Caco-2 (cell line): ENCODE measurements around the gene MBOAT2. TPM values are rescaled to one million over a fixed set of nuclear protein-coding genes. Genes with fewer than 3 reads are reported as not detected.

Experiments used
- BruUV-seq: library from RNA; stranded (reverse); fragments of 400-500 nt; replicated peaks from 2 replicates; lab custom pipeline; 2021; lab: Mats Ljungman, UMichigan
- CTCF ChIA-PET: fragments of 300-600 bp; sonication (Branson Sonifier 250); formaldehyde crosslinking; loops from one replicate; lab custom pipeline; 2022; ENCODE audit warnings: antibody characterized with exemption; lab: Charles Lee
- POLR2A ChIA-PET: fragments of 300-600 bp; sonication (Branson Sonifier 250); formaldehyde crosslinking; loops from one replicate; lab custom pipeline; 2022; ENCODE audit warnings: antibody characterized with exemption; lab: Charles Lee
- DNase-seq, 2 experiments: peaks; one replicate each; pipeline versions ENCODE4 v3.0.0 to v3.0.0-alpha.2; 2020 to 2022
- H3K27me3 ChIP-seq: replicated peaks from 2 replicates; pipeline ENCODE4 v1.6.0; 2011; ENCODE audit warnings: low read length; ENCODE audit not compliant: control insufficient read depth, insufficient read depth
- H3K36me3 ChIP-seq: 2 replicates; pipeline ENCODE4 v1.5.1; 2011; ENCODE audit warnings: low read length; ENCODE audit not compliant: control insufficient read depth, insufficient read depth
- H3K4me1 ChIP-seq: fragments of 250-450 bp; sonication (Bioruptor Pico); 2 replicates; pipeline ENCODE4 v1.5.1; 2020; ENCODE audit warnings: mild to moderate bottlenecking
- H3K4me3 ChIP-seq: 2 replicates; pipeline ENCODE4 v1.5.1; 2011; ENCODE audit warnings: low read depth, mild to moderate bottlenecking, control low read depth, low read length
- H3K9me3 ChIP-seq: fragments of 250-450 bp; sonication (Bioruptor Pico); 2 replicates; pipeline ENCODE4 v1.5.1; 2020; ENCODE audit warnings: mild to moderate bottlenecking, moderate library complexity
- H3K27ac Mint-ChIP-seq: one replicate; pipeline ENCODE4 v1.8.0; 2022; ENCODE audit warnings: mixed read lengths; ENCODE audit not compliant: unreplicated experiment
- H3K27me3 Mint-ChIP-seq: one replicate; pipeline ENCODE4 v1.8.0; 2022; ENCODE audit warnings: mixed read lengths; ENCODE audit not compliant: insufficient read depth, unreplicated experiment
- H3K36me3 Mint-ChIP-seq: one replicate; pipeline ENCODE4 v1.8.0; 2022; ENCODE audit warnings: mild to moderate bottlenecking, mixed read lengths; ENCODE audit not compliant: insufficient read depth, unreplicated experiment
- H3K4me1 Mint-ChIP-seq: one replicate; pipeline ENCODE4 v1.8.0; 2022; ENCODE audit warnings: low read depth, mixed read lengths; ENCODE audit not compliant: unreplicated experiment
- H3K4me3 Mint-ChIP-seq: one replicate; pipeline ENCODE4 v1.8.0; 2022; ENCODE audit warnings: mild to moderate bottlenecking, moderate library complexity, mixed read lengths; ENCODE audit not compliant: unreplicated experiment
- H3K9me3 Mint-ChIP-seq: one replicate; pipeline ENCODE4 v1.8.0; 2022; ENCODE audit warnings: mixed read lengths; ENCODE audit not compliant: unreplicated experiment
- intact Hi-C: fragments of 100-400 bp; cut with micrococcal nuclease; formaldehyde crosslinking; loops from one replicate; pipeline ENCODE4 v1.10.0; 2022; ENCODE audit not compliant: unreplicated experiment
- total RNA-seq: library from RNA; stranded (reverse); gene quantifications from 2 replicates; pipeline ENCODE4 v1.2.3, GENCODE V29; 2022
- TF ChIP-seq, protein P1 (sequence below), 2 experiments: fragments of 200-600 bp in 1 of 2; IDR thresholded peaks; 1 replicate in 1 of 2; 2 replicates in 1 of 2; pipeline versions ENCODE4 v1.5.1 to v1.8.0; 2011 to 2022; ENCODE audit warnings: antibody characterized with exemption in 1 of 2, control low read depth in 1 of 2, inconsistent platforms in 1 of 2, low read depth in 1 of 2, low read length in 1 of 2, mild to moderate bottlenecking in 1 of 2, moderate library complexity in 1 of 2; ENCODE audit not compliant: insufficient read depth in 1 of 2, severe bottlenecking in 1 of 2, unreplicated experiment in 1 of 2

MBOAT2 gene
- total RNA-seq, 1 experiment from 2014 or later, result 12.6 TPM

DNA sequence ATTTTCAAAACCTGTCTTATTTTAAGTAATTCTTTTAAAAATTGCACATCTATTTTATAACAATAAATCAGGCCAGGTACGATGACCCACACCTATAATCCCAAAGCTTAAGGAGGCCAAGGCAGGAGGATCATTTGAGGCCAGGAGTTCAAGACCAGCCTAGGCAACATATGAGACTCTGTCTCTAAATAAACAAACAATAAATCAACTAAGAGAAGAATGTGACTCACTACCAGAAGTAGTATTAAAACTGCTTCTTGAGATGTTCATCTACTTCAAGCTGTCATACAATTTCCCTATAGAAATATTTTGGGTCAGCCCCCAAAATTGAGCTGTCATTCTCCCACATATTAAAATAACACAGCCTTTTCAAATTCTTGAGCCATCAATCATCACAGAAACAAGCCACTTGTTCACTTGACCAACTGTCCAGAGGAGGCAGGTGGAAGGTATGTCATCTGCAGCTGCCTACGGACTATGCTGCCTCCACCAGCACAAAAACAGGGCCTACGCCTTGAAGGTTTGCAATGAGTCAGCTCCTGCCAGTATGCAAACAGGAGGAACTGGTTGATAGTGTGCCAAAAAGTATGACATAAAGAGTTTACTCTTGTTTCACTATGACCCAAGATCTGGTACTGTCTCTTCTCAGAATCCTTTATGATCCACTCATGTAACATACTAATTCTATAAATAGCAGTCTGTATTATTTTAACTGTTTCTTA, 199.7 kb downstream of the MBOAT2 start:
- intact Hi-C loops, result no loop called here
- no TSS peak for BruUV-seq

DNA sequence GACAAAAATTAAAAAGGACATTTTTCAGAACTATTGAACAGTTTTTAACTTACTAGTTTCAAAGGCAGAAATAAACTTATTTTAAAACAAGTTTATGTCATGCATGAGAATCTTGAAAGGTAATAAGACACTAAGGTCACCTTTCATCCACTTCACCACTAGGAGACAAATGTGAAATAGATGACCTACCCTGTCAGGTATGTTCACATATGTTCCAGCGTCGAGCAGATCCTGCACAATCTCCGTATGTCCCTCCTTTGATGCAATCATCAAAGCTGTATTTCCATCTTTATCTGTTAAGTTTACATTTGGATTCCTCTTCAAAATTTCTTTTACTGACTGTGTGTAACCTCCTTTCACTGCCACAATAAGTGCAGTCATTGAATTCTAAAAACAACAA, 200.7 kb downstream of the MBOAT2 start:
- H3K4me3 ChIP-seq, result no peak overlapping the region
- Mint-ChIP-seq H3K36me3 (no peaks in the 10 kb centered on the region), H3K27ac (no peak overlapping the region), H3K4me1 (peaks cover 6% of the 10 kb centered on the region), H3K9me3 (no peaks in the 10 kb centered on the region), H3K4me3 (no peak overlapping the region), H3K27me3 (no peaks in the 10 kb centered on the region)
- no peaks in the 10 kb centered on the region for H3K4me1 ChIP-seq
- ChIA-PET CTCF (no interaction called here), POLR2A (no interaction called here)
- intact Hi-C loops, result no loop called here
- TF ChIP-seq, protein P1, sequence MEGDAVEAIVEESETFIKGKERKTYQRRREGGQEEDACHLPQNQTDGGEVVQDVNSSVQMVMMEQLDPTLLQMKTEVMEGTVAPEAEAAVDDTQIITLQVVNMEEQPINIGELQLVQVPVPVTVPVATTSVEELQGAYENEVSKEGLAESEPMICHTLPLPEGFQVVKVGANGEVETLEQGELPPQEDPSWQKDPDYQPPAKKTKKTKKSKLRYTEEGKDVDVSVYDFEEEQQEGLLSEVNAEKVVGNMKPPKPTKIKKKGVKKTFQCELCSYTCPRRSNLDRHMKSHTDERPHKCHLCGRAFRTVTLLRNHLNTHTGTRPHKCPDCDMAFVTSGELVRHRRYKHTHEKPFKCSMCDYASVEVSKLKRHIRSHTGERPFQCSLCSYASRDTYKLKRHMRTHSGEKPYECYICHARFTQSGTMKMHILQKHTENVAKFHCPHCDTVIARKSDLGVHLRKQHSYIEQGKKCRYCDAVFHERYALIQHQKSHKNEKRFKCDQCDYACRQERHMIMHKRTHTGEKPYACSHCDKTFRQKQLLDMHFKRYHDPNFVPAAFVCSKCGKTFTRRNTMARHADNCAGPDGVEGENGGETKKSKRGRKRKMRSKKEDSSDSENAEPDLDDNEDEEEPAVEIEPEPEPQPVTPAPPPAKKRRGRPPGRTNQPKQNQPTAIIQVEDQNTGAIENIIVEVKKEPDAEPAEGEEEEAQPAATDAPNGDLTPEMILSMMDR (IDR thresholded peaks at IDR 0.05; ENCODE audit: insufficient read depth in 1 of 2, low read depth in 1 of 2, low read length in 1 of 2, severe bottlenecking in 1 of 2, unreplicated experiment in 1 of 2), result no peak
- no peaks in the 10 kb centered on the region for H3K27me3 ChIP-seq
- no peak for DNase-seq
- BruUV-seq, result no TSS peak
- H3K9me3 ChIP-seq, result no peaks in the 10 kb centered on the region
- no peaks in the 10 kb centered on the region; the same call in none of the 2 replicates for H3K36me3 ChIP-seq

More for the DNA sequence above, 199.7 kb downstream of the MBOAT2 start:
- ChIA-PET CTCF (no interaction called here), POLR2A (no interaction called here)
- H3K4me3 Mint-ChIP-seq, result no peak overlapping the region
- H3K4me1 Mint-ChIP-seq, result peaks cover 6% of the 10 kb centered on the region
- H3K9me3 Mint-ChIP-seq, result no peaks in the 10 kb centered on the region
- Histone ChIP-seq H3K4me3 (no peak overlapping the region), H3K36me3 (no peaks in the 10 kb centered on the region; the same call in 1 of the 2 replicates), H3K27me3 (no peaks in the 10 kb centered on the region), H3K4me1 (no peaks in the 10 kb centered on the region), H3K9me3 (no peaks in the 10 kb centered on the region)
- TF ChIP-seq, protein P1 (IDR thresholded peaks at IDR 0.05; ENCODE audit: insufficient read depth in 1 of 2, low read depth in 1 of 2, low read length in 1 of 2, severe bottlenecking in 1 of 2, unreplicated experiment in 1 of 2), result peak in 1 of 2 experiments; percentile 2
- no peak overlapping the region for H3K27ac Mint-ChIP-seq
- DNase-seq, result peak; percentile 63 to 67
- no peaks in the 10 kb centered on the region for H3K27me3 Mint-ChIP-seq
- peaks cover 6% of the 10 kb centered on the region for H3K36me3 Mint-ChIP-seq

Other genes with a start within 250 kb of the MBOAT2 start
- gene KIDINS220, start 166.1 kb downstream of the MBOAT2 start, total RNA-seq, result 32.3 and 32.8 TPM in 2 replicates
- 25.6 and 27.8 TPM in 2 replicates for gene ASAP2, start 203.1 kb upstream of the MBOAT2 start, total RNA-seq